SIG-M5 (cell line): ENCODE results near the gene SUFU.
A peak's percentile ranks its signal among the peaks of the same experiment; 100 is the strongest.

Source experiments
- DNase-seq: peaks from one replicate; lab custom pipeline; 2025; lab: John Stamatoyannopoulos, UW

Gene SUFU

DNA sequence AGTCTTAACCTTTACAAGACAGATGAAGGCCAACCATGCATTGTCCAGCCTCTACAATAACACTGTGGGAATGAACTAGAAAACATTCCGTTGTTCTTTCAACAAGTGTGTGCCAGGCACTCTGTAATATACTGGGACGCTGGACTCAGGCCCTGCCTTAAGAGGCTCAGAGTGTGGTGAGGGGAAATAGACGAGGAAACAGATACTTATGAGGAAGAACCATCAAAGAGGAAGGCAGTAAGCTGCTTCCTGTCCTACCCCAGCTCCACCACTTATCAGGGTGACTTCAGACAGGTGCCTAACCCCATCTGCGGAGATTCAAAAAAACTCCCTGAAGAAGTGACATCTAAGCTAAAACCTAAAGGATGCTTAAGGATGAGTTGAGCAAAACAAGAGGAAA is 131.6 kb downstream of the SUFU start:
- DNase-seq = peak; percentile 20

DNA sequence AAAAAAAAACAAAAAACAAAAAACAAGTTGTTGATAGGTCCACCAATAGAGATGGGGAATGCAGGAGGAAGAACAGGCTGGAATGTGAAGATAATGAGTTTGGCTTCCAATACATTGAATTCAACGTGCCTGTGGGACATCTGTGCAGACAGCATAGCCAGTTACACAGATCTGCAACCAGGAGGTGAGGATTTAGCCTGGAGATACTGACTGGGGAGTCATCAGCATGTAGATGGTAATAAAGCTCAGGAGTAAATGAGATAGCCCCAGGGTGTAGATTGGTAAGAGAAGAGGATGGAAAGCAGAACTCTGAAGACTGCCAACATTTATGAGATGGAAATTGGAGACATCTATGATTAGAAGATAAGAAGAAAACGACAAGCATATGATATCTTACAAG is 135.8 kb downstream of the SUFU start:
- DNase-seq = no peak

DNA sequence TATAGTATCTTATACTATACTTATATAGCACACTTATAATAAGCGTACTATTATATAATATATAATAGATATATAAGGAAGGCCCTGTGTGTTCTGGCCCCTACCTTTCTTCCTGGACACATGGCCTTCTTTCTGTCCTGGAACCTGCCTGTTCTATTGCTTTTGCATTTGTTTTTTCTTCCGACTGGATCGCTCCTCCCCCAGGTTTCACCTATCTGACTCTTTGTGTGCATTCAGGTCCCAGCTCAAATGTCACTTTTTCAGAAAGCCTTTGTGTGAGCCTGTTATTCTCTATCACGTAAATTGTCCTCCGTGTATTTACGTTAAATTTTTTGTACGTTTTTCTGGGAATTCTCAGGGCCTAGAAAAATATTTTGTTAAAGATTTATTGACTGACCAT is 137.6 kb downstream of the SUFU start:
- no peak for DNase-seq

DNA sequence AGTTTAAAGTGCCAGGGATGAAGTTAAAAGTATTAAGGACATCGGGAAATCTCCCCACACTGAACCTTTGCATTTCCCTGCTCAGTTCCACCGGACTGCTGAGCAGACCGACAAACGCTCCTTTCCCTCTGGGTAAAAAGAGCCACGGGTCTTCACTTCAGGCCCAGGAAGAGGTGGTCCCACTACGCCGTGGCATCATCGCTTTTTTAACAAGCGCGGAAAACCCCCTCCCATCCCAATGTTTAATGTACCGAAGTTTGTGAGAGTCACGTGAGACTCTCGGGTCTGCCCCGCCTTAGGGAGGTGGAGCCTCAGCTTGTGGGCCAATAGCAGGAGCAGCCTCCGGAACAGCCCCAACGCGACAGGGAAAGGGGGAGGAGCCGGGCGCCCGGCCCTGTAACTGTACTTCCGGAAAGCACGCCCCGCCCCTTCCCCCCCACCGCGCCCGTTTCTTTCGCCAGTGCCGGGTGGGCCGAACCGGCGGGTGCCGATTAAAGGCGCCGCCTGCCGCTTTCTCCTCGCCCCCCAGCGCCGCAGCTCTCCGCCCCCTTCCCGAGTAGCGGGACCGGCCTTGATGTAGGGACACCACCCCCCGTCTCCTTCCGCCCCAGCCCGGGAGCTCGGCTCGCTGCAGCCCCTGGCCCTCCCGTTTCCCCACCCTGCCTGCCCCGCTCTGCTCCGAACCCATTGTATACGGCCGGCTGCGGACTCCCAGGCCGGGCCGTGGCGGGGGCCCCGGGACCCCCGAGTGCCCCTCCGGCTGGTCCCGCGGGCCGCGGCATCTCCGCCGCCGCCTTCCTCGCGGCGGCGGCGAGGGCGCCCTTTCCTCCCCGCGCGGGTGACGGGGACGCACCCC is 138.3 kb downstream of the SUFU start:
- DNase-seq = peak; percentile 76

DNA sequence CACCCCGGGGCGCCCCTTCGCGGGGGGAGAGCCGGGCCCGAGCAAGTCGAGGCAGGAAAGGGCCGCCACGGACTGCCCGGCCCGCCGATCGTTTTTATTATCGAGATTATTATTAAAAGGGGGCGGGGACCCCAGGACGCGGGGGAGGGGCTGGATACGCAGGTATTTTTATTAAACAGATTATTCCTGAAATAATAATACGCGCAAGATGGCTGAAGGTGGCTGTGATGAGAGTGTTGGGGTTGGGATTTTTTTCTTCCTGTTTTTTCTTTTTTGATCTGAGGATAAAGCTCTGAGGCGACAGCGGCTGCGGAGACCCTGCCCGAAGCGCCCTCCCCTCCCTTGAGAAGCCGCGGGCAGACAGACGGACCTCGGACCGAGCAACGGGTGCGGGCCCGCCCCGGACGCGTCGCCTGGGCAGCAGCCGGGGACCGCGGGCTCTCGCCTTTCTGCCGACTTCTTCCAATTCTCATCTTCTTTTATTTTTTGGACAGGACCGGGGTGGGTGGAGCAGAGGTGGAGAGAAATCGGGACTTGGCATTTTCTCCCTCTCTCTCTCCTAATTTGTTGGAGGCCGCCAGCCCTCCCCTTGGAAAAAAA is 139.1 kb downstream of the SUFU start:
- DNase-seq = no peak

DNA sequence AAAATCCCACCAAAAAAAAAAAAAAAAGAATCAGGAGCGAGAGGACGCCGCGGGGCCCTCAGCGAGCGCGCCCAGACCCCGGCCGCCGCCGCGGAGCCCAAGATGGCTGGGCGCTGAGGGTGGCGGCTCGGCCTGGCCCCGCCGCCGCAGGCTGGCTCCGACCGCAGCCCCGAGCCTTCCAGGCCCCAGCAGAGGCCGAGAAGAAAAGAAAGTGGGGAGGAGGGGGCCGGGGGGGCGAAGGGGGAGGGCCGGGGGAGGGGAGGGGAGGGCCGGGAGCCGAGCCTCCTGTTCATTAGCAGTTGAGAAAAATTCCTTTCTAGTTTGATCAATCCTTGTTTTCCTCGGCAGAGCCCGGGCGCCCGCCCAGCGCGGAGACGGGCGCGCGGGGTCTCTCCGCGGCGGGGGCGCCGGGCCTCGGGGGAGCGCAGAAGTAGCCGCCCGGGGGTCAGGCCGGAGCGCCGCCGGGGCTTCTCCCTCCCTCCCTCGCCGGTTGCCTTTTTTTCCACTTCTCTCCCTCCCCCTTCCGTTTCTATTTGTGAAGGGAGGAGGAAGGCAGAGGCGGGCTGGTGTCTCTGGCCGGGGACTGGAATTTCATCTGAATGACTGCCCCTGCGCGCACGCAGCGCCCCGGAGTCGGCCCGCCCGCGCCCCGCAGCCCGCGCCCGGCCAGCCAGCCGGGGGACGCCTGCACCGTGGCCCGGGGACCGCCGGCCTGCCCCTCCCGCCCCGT is 139.7 kb downstream of the SUFU start:
- DNase-seq = no peak

DNA sequence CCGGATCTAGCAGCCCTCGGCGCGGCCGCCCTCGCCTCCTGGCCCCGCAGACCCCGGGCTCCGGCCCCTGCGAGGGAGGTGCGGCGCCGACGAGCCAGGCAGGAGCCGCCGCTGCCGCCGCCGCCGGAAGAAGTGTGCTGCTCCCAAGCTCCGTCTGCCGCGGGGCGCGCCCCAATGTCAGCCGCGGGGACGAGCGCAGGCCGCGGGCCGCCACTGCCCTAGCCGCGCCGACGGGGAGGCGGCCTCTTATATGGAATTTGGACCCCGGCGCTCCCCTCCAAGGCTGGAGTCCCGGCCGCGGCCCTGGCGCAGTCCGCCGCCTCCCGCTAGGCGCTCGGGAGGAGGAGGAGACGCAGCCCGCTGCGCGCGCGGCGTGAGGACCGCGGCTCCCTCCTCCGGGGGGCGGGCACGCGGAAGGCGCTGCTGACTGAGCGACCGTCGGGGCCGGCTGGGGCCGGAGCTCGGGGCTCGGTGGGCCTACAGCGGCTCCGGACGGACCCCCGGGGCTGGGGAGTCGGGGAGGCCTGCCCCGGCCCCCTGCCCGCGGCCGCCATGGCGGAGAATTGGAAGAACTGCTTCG is 140.4 kb downstream of the SUFU start, which contains the start of gene TRIM8:
Gene TRIM8, plus strand, starts transcription at position 414 of the 580 bp plus-strand sequence. Its CDS starts 139 bp downstream, at position 553.
- no peak for DNase-seq

DNA sequence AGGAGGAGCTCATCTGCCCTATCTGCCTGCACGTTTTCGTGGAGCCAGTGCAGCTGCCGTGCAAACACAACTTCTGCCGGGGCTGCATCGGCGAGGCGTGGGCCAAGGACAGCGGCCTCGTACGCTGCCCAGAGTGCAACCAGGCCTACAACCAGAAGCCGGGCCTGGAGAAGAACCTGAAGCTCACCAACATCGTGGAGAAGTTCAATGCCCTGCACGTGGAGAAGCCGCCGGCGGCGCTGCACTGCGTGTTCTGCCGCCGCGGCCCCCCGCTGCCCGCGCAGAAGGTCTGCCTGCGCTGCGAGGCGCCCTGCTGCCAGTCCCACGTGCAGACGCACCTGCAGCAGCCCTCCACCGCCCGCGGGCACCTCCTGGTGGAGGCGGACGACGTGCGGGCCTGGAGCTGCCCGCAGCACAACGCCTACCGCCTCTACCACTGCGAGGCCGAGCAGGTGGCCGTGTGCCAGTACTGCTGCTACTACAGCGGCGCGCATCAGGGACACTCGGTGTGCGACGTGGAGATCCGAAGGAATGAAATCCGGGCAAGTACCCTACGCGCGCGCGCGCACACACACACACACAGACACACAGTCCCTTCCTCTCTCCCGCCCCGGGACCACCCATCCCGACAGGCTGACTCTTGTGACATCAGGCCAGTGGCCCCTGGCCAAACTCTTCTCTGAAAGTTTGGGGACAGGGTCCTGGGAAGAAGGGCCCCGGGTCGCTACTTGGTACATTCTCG is 141.0 kb downstream of the SUFU start:
- no peak for DNase-seq

DNA sequence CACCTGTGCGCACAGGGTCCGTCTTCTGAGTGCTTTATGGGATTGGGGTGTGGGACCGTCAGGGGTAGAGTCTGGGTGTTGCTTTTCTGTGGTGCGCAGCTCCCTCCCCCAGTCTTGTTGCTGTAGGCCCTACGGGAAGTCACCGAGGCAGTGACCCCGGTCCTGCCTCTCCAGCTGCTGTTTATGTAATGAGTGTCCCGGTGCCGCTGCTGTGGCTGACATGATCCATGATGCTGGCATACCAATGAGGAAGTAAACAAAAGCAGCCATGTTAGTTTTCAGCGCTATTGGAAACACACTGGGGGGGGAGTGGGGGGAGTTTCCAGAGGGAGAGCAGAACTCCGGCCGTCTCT is 141.6 kb downstream of the SUFU start:
- peak; percentile 6 for DNase-seq

DNA sequence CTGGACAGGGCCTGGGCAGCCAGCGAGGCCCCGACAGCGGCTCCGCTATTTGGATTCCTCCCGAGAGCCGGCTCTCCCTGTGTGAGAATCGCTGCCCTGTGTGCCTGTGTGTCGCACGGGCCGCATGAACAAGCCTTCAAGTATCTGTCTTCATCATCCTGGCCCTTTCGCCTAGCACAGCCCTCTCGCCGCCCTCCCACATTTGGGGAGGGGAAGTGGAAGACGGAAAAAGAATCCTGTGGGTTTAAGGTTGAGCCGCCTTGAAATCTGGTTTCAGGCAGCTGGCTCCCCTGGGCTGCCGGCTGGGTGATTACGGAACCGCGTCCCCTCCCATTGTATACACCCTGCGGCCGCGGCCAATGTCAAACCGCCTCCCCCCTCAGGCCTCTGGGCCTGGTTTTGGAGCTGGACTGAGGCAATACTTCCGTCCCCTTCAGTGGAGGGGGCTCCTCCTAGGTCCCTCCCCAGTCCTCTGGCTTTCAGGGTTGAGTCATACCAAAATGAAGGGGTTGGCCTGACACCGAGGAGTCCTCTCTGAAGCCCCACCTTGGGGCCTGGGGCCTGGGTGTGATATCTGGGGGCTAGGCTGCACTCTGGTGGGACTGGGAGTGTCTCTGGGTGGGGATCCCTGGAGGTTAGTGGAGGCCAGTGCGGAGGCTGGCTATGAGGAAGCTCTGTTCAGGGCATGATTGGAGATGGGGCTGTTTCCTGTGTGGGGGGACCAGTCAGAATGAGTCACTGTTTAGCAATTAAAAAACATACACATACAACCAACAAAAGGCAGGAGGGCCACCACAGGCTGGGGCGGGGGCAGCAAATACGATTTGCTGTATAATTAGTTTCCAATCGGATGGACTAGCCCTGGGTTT is 142.2 kb downstream of the SUFU start:
- DNase-seq = peak; percentile 86

DNA sequence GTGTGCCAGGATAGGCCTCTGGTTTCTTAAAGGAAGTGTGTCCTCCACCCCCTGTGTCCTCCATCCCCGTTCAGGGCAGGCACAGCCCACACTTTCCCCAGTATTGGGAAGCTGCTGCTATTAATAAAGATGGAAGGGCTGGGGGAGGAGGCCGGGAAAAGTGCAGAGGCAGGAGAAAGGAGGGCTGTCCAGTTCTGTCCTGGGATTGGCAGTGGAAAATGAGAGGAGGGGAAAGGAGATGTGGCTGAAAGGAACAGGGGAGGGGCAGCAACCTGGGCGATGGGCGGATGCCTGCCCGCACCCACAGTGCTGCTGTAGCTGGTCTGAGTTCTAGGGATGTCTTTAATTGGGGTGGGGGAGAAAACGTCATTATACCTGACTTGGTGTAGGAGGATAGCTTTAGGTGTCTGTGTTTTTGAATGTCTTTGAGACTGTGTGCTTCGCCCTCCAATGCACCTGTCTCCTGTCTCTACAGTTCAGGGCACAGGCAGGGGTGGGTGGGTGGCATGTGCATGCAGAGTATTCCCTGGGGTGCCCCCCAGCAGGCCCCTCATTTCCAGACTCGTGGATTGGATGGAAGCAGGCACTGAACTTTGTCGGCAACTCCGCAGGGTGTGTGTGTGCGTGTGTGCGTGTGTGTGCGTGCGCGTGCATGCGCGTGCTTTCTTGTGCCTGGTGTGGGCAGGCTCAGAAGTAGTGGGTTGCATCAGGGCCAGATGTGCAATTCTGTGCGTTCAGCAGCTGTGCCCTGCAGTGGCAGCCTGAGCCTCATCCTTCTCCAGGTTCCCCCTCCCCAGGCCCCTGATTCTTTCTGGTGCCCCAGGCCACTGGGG is 143.1 kb downstream of the SUFU start:
- DNase-seq = no peak

DNA sequence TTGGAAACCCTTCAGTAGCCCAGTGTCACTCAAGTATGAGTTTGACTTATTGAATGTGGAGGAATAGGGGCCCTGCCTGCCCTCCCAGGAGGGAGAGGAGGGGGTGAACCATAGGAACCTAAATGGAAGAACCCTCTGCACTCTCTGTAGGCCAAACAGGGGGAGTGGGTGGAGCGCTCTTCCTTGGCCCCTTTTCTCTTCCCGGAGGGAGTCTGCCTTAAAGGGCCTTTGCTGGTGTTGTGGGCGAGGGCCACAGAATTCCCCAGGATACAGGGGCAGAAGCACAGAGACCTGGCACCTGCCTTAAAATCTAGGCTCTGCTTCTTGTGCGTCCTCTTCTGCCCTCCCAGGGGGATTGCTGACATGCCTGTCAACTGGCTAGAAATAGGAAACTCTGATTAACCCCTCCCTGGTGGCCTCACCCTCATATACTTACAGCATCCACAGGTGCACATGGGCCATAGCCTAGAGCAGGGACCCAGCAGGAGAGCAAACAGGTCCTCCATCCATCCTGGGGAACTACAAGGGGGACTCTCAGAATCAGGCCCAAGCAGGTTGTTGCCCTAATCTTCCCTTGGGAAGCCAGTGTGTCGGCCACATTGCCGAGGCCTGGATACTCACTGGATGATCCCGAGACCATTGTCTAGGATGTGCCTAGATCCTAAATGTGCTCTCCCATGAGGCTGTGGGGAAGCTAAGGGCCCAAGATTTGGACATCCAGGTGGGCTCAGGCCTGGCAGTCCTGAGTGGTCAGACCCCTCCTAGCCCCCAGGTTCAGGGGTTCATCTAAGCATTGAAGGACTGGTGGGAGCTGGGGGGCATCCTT is 143.9 kb downstream of the SUFU start:
- DNase-seq = no peak

DNA sequence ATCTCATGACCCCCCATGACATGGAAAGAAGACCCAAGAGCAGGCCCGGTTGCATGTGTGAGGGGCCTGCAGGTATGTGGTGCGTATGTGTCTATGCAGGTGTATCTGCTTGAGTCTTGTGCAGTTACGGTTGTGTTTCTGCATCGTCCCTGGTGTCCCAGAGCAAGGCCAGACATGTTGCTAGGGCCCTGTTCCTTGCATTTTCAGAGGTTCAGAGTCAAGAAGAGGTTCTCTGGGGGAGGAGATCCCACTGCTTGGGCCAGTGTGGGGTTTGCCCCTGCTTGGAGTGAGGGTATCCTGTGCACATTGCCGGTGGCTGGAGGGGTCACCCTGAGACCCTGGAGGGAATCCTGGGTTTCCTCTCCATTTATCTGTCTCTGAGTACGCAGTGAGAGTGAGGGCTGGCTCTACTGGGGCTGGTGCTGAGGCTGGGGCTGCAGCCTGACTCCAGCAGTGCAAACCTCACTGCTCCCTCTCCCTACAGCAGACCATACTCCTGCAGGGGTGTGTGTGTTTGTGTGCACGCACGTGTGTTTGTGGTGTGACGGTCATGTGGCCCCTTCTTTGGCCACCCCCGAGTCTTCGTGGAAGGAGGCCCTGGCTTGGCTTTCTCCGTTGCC is 144.6 kb downstream of the SUFU start:
- DNase-seq = no peak

DNA sequence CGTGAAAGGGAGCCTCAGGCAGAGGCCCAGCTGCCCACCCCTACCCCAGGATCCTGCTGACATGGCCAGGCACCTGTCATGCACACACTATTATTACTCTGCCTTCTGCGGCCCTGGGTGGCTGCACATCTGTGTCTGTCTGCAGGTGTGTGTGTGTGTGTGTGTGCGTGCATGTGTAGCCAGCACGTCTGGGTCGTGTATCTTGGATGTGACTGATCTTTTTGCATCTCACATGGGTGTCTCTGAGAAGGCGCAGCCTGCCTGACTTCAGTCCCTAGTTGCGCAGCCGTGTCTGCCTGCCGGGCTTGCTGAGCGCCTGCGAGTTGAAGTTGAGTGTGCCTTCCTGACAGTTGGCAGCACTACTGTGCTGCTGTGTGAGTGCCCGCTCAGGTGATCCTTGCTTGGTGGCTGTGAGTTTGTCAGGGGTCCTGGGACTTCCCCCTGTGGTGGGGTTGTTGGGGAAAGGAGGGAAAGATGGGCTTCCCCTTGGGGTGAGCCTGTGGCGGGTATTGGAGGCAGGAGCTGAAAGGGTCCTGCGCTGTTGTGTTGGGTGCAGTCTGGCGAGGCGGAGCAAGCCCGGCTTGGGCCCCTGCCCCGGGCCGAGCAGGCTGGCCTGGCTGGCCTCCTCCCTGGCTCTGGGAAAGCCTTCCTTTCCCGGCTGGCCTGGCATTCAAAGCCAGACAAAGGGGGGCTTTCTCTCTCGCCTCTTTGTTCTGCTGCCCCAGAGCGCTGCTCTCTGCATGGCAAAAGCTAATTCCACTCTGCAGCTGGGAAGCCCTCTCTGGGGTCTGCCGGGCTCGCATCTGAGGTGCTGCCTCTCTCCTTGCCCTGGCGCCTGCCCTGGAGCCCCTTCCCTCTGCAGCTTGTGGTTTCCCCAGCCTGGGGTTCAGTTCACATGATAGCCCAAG is 145.4 kb downstream of the SUFU start:
- no peak for DNase-seq

DNA sequence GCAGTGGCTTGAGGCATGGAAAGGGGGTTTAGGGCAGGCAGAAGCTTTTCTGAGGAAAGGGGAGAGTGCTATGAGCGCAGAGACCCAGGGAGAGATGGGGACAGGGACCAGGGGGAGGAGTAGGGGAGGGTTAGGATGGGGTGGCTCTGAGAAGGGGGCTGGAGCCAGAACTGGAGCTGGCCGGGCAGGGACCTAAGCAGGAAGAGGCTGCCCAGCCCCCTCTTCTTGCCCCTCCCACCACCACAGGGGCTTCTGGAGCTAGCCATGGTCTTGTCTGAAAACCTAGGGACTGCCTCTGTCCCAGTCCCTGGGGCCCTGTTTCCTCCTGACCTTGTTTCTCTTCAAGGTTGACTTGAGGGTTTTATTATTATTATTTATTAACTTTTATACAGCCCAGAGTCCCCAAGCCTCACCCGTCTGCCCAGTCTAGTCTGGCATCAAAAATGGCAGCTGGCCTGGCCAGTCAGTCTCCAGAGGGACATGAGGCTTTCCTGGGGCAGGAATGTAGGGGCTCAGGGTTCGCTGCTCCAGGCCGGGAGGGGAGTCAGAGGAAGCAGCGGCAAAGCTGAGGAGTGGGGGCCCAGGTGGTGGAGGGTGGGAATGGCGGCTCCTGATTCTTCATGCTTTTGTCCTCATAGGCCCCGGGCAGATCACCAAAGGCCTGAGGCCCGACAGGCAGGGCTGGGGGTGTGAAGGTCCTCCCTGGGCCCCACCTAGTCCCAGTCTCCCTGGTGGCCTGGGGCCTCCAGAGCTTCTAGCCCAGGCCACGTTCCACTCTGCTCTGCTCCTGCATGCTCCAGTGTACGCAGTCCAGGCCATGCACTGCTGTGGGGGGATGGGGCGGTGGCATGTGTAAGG is 146.3 kb downstream of the SUFU start:
- no peak for DNase-seq

DNA sequence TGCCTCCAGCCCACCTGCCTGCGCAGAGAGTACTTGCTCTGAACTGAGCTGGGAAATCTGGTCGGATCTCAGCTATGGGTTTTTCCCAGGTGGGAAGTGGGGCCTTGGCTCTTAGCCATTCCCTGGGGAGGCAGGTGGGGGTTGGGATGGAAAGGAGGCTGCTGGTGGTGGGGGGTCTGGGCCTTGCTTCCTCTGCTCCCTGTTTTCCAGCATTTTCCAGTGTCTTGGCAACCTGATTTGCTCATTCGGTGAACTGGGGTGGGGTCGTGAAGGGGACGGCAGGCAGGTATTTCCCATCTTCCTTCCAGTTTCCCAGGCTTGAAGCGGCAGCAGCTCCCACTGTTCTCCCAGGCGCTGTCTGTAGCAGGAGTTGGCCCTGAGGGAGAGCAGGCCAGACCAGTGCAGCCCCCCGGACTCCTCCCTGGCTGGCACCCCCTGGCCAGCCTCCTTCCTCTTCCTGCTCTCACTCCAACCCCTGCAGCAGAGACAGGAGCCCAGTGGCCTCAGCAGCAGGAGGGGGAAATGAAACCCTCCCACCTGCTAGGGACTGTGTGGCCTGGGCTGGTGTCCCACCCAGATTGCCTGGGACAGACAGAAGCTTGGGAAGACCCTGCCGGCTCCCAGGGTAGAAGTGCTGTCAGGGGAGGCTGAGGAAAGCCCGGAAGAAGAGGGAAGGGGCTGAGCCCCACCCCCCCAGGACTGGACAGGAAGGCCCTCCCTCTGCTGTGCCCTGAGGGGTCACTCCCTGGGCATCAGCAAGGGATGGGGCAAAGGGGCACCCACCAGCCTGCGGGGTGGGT is 147.1 kb downstream of the SUFU start:
- no peak for DNase-seq
